Thyroid gland (tissue), 4 donors: ENCODE measurements around the gene TSTD2. TPM values are rescaled to one million over a fixed set of nuclear protein-coding genes. Genes with fewer than 3 reads are reported as not detected.
"Not testable (repeated sequence)": the region's sequence is repeated elsewhere in the genome, so short reads cannot be mapped to it uniquely, and the experiment has no call there.

Experiments
- DNase-seq, 2 donors: peaks; one replicate each; pipeline ENCODE4 v3.0.0-alpha.2; 2019
- H3K27ac ChIP-seq, 3 donors: fragments of 200-600 bp; sonication (generic); 1 replicate in 2 of 3; 2 replicates in 1 of 3; pipeline ENCODE4 v1.5.1; 2016 to 2019; ENCODE audit warnings: mild to moderate bottlenecking in 1 of 3, moderate library complexity in 1 of 3
- H3K27me3 ChIP-seq: fragments of 200-600 bp; sonication (generic); one replicate; pipeline ENCODE4 v1.5.1; 2019
- H3K36me3 ChIP-seq, 2 donors: fragments of 200-600 bp; sonication (generic); one replicate each; pipeline ENCODE4 v1.5.1; 2016 to 2019
- H3K4me1 ChIP-seq, 2 donors: fragments of 200-600 bp; sonication (generic); one replicate each; pipeline ENCODE4 v1.5.1; 2017 to 2019
- H3K4me3 ChIP-seq, 3 donors: fragments of 200-600 bp; sonication (generic); replicated peaks in 1 of 3; 1 replicate in 2 of 3; 2 replicates in 1 of 3; pipeline ENCODE4 v1.5.1; 2016; ENCODE audit warnings: mild to moderate bottlenecking in 1 of 3
- H3K9me3 ChIP-seq: fragments of 200-600 bp; sonication (generic); one replicate; pipeline ENCODE4 v1.5.1; 2017
- POLR2A ChIP-seq, 2 donors: fragments of 450-650 bp; IDR thresholded peaks; one replicate each; pipeline ENCODE4 v1.6.1; 2017; ENCODE audit warnings: antibody characterized with exemption in 2 of 2, mild to moderate bottlenecking in 2 of 2, moderate library complexity in 1 of 2
- WGBS, 2 donors: methylation state at CpG; one replicate each; pipeline ENCODE4 v1.1.5; 2017; 5-methylcytosine and 5-hydroxymethylcytosine counted together
- intact Hi-C: fragments of 100-400 bp; cut with DNase I; formaldehyde crosslinking; loops from one replicate; pipeline ENCODE4 v1.15.1; 2023
- total RNA-seq, 4 donors: library from RNA; depleted of rRNA; stranded (reverse); fragments of >200 nt; gene quantifications; one replicate each; pipeline ENCODE4 v1.2.3, GENCODE V29; 2016
- TF ChIP-seq, protein P1 (sequence below), 6 experiments: fragments of 200-600 bp in 3 of 6; fragments of 450-650 bp in 3 of 6; sonication (generic) in 3 of 6; IDR thresholded peaks; one replicate each; pipeline ENCODE4 v1.5.1; 2016 to 2019; ENCODE audit warnings: antibody characterized with exemption in 6 of 6, mild to moderate bottlenecking in 2 of 6, inconsistent platforms in 1 of 6, moderate library complexity in 1 of 6

The TSTD2 gene
- total RNA-seq, 4 donors from 2014 or later = 34.1 to 53.1 (median 34.7) TPM

DNA sequence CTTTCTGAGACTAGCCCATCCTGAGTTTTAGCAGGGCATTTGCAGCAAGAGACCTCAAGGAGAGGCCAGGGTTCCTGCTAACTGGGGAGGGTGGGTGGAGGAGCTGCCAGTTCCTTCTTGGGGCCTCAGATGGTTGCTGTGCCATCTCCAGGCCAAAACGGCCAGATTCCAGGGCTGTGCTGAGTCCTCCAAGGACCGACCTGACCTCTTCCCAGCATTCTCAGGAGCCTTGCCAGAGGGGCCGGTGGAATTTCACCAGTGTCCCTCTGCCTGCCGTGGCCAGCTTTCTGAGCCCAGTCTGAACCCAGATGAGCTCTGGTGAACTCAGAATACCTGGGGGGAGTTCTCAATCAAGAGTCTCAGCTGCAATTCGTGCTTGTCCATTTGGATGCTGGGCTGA is 54.3 kb downstream of the TSTD2 start:
- Histone ChIP-seq H3K27me3 (no peaks in the 10 kb centered on the region), H3K9me3 (no peaks in the 10 kb centered on the region), H3K27ac (no peak overlapping the region), H3K36me3 (peaks cover 6% of the 10 kb centered on the region in 2 donors), H3K4me3 (no peak overlapping the region), H3K4me1 (no peaks in the 10 kb centered on the region)
- intact Hi-C loops = no loop called here
- TF ChIP-seq, protein P1, sequence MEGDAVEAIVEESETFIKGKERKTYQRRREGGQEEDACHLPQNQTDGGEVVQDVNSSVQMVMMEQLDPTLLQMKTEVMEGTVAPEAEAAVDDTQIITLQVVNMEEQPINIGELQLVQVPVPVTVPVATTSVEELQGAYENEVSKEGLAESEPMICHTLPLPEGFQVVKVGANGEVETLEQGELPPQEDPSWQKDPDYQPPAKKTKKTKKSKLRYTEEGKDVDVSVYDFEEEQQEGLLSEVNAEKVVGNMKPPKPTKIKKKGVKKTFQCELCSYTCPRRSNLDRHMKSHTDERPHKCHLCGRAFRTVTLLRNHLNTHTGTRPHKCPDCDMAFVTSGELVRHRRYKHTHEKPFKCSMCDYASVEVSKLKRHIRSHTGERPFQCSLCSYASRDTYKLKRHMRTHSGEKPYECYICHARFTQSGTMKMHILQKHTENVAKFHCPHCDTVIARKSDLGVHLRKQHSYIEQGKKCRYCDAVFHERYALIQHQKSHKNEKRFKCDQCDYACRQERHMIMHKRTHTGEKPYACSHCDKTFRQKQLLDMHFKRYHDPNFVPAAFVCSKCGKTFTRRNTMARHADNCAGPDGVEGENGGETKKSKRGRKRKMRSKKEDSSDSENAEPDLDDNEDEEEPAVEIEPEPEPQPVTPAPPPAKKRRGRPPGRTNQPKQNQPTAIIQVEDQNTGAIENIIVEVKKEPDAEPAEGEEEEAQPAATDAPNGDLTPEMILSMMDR (IDR thresholded peaks at IDR 0.05) = no peak
- TF ChIP-seq POLR2A (IDR thresholded peaks at IDR 0.05) = no peak
- WGBS, 2 donors = 72 to 81% methylated on average over 5 of the region's 5 CpGs
- DNase-seq = no peak

DNA sequence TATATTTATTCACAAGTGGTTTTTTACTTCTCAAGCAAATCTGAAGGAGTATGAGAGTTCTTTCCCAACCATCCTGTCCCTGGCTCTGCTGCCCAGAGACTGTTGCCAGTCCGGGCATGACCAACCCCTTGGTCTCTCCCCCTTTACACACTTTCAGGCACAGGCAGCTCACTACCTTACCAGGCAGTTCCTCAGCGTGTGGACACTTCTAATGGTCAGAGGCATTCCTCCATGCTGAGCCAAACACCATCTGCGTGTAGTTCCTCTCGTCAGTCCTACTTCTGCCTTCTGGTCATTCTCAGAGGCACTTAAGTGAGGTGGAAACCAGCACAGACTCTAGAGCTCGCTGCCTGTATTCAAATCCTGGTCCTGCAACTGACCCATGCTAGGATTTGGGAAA is 56.1 kb downstream of the TSTD2 start:
- WGBS, 2 donors = 75 to 91% methylated on average over 5 of the region's 5 CpGs
- H3K27me3 ChIP-seq = no peaks in the 10 kb centered on the region
- no peak overlapping the region for H3K4me3 ChIP-seq
- no peak for DNase-seq
- no peaks in the 10 kb centered on the region for H3K9me3 ChIP-seq
- peaks cover 6% of the 10 kb centered on the region in 2 donors for H3K36me3 ChIP-seq
- intact Hi-C loops = no loop called here
- no peak overlapping the region for H3K27ac ChIP-seq
- no peak for TF ChIP-seq POLR2A (IDR thresholded peaks at IDR 0.05)
- TF ChIP-seq, protein P1 (IDR thresholded peaks at IDR 0.05) = no peak
- no peaks in the 10 kb centered on the region for H3K4me1 ChIP-seq

DNA sequence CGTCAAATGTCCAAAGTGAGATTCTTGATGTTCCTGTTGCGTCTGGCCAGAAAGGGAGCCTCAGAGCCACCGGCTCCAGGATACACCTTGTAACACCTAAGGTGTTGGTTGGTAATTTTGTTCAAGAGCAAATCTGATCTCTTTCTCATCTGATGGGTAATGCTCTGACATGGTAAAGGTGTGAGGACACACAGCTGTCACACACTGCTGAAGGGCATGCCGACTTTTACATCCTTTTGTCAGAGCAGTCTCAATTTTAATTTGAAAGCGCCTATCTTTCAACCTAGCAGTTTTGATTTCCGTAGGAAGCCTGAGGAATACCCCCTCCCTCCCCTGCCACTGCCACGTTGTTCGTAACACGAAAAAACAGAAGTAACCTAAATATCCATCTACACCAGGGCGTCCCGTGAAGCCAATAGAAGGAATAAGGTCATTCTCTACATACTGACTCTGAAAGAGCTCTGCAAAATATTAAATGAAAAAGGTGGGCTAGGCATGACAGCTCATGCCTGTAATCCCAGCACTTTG is 57.4 kb downstream of the TSTD2 start:
- intact Hi-C loops = no loop called here
- H3K4me3 ChIP-seq = no peak overlapping the region
- no peaks in the 10 kb centered on the region for H3K9me3 ChIP-seq
- no peak for DNase-seq
- H3K36me3 ChIP-seq = peaks cover 6% of the 10 kb centered on the region in 2 donors
- H3K27ac ChIP-seq = no peak overlapping the region
- TF ChIP-seq, protein P1 (IDR thresholded peaks at IDR 0.05) = no peak
- TF ChIP-seq POLR2A (IDR thresholded peaks at IDR 0.05) = no peak
- WGBS, 2 donors = 91 to 92% methylated on average over 11 of the region's 11 CpGs
- H3K27me3 ChIP-seq = no peaks in the 10 kb centered on the region
- peaks cover 10% of the 10 kb centered on the region in 2 donors for H3K4me1 ChIP-seq

DNA sequence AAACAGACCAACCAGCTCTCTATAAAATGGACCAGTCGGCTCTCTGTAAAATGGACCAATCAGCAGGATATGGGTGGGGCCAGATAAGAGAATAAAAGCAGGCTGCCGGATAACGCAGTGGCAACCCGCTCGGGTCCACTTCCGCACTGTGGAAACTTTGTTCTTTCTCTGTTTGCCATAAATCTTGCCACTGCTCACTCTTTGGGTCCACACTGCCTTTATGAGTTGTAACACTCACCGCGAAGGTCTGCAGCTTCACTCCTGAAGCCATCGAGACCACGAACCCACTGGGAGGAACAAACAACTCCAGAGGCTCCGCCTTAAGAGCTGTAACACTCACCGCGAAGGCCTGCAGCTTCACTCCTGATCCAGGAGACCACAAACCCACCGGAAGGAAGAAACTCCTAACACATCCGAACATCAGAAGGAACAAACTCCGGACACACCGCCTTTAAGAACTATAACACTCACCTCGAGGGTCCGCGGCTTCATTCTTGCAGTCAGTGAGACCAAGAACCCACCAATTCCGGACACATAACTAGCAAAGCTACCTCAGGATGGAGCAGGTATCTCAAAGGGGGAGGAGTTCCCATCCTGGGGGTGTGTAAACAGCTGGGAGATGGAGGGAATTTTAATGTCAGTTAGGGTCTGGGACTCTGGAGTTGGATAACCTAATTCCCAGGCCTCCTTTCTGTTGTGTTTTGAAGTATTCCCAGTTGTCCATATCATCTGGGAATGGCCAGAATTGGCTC is 58.1 kb downstream of the TSTD2 start:
- WGBS, 2 donors = 90% methylated on average over 21 of the region's 21 CpGs
- DNase-seq, intact Hi-C loops, H3K4me3 ChIP-seq, H3K36me3 ChIP-seq, H3K27ac ChIP-seq, H3K9me3 ChIP-seq, H3K27me3 ChIP-seq: not testable (repeated sequence)
- peaks cover 14 to 15% of the 10 kb centered on the region in 2 donors for H3K4me1 ChIP-seq

DNA sequence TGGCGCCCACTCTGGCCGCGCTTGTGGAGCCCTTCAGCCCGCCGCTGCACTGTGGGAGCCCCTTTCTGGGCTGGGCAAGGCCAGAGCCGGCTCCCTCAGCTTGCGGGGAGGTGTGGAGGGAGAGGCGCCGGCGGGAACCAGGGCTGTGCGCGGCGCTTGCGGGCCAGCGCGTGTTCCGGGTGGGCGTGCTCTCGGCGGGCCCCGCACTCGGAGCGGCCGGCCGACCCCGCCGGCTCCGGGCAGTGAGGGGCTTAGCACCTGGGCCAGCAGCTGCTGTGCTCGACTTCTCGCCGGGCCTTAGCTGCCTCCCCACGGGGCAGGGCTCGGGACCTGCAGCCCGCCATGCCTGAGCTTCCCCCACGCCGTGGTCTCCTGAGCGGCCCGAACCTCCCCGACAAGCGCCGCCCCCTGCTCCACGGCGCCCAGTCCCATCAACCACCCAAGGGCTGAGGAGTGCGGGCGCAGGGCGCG is 59.0 kb downstream of the TSTD2 start:
- H3K27me3 ChIP-seq, H3K27ac ChIP-seq, DNase-seq, H3K4me3 ChIP-seq, H3K9me3 ChIP-seq, intact Hi-C loops: not testable (repeated sequence)
- H3K4me1 ChIP-seq = peaks cover 14 to 15% of the 10 kb centered on the region in 2 donors
- WGBS, 2 donors = 90 to 99% methylated on average over 6 to 22 of the region's 47 CpGs
- H3K36me3 ChIP-seq = peaks cover 6 to 14% of the 10 kb centered on the region in 2 donors

DNA sequence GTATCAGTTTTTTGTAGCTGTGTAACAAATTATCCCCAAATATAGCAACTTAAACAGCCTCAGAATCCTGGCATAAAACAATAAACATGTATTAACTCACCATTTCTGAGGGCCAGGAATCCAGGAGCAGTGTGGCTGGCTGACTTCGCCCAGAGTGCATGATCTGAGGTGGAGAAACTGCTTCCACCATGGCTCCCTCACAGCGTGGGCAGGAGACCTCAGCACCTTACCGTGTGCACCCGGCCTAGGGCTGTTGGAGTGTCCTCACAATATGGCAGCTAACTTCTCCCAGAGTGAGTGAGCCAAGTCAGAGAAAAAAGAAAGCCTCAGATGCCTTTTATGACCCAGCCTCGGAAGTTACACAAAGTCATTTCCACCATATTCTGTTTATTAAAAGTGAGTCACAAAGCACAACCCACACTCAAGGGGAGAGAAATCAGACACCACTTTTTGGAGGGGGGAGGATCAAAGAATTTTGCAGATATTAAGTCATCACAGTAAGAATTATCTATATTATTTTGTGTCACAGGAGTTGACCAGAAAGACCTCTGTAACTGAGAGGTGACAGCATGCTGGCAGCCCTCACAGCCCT is 59.6 kb downstream of the TSTD2 start:
- no peak overlapping the region for H3K4me3 ChIP-seq
- intact Hi-C loops = no loop called here
- no peak overlapping the region for H3K27ac ChIP-seq
- no peaks in the 10 kb centered on the region for H3K27me3 ChIP-seq
- 92 to 97% methylated on average over 5 of the region's 5 CpGs for WGBS, 2 donors
- H3K4me1 ChIP-seq = peaks cover 14 to 15% of the 10 kb centered on the region in 2 donors
- no peaks in the 10 kb centered on the region for H3K9me3 ChIP-seq
- TF ChIP-seq, protein P1 (IDR thresholded peaks at IDR 0.05) = no peak
- TF ChIP-seq POLR2A (IDR thresholded peaks at IDR 0.05) = no peak
- peaks cover 6 to 16% of the 10 kb centered on the region in 2 donors for H3K36me3 ChIP-seq
- DNase-seq = no peak
